SK-N-SH treated with all-trans-retinoic acid at 6 μM for 48 hours (cell line): ENCODE measurements around the gene TAF11L3.
"Not testable (repeated sequence)": the region's sequence is repeated elsewhere in the genome, so short reads cannot be mapped to it uniquely, and the experiment has no call there.

Source experiments
- ARNTL ChIP-seq: fragments of 450-650 bp; formaldehyde crosslinking; IDR thresholded peaks from 2 replicates; pipeline ENCODE4 v1.5.0; 2020; ENCODE audit warnings: low read depth, mild to moderate bottlenecking, moderate library complexity, borderline replicate concordance
- BACH2 ChIP-seq: fragments of 250-450 bp; sonication (Bioruptor Pico); IDR thresholded peaks from 2 replicates; pipeline ENCODE4 v1.9.0; 2021; ENCODE audit warnings: mild to moderate bottlenecking, borderline replicate concordance
- ESRRG ChIP-seq: fragments of 250-450 bp; sonication (Bioruptor Pico); IDR thresholded peaks from 2 replicates; pipeline ENCODE4 v1.6.1; 2021; ENCODE audit warnings: mild to moderate bottlenecking
- OSR1 ChIP-seq: fragments of 250-450 bp; sonication (Bioruptor Pico); IDR thresholded peaks from 2 replicates; pipeline ENCODE4 v1.8.0; 2022; ENCODE audit warnings: moderate library complexity, mild to moderate bottlenecking, inconsistent platforms
- PPARA ChIP-seq: fragments of 250-450 bp; sonication (Bioruptor Pico); IDR thresholded peaks from 2 replicates; pipeline ENCODE4 v1.5.0; 2020; ENCODE audit warnings: mild to moderate bottlenecking, borderline replicate concordance
- SNAI2 ChIP-seq: fragments of 250-450 bp; sonication (Bioruptor Pico); IDR thresholded peaks from 2 replicates; pipeline ENCODE4 v1.5.0; 2020; ENCODE audit warnings: mild to moderate bottlenecking, moderate library complexity
- ZFP3 ChIP-seq: fragments of 250-450 bp; sonication (Bioruptor Pico); IDR thresholded peaks from 2 replicates; pipeline ENCODE4 v1.5.0; 2020; ENCODE audit warnings: mild to moderate bottlenecking, moderate library complexity
- ZNF565 ChIP-seq: fragments of 450-650 bp; formaldehyde crosslinking; conservative IDR thresholded peaks from 2 replicates; pipeline ENCODE4 v1.5.0; 2020; ENCODE audit warnings: low read depth, mild to moderate bottlenecking, moderate library complexity
- ZNF70 ChIP-seq: fragments of 450-650 bp; formaldehyde crosslinking; IDR thresholded peaks from 2 replicates; pipeline ENCODE4 v1.5.0; 2020; ENCODE audit warnings: mild to moderate bottlenecking, moderate library complexity
- ZNF8 ChIP-seq: fragments of 450-650 bp; formaldehyde crosslinking; IDR thresholded peaks from 2 replicates; pipeline ENCODE4 v1.5.0; 2020; ENCODE audit warnings: mild to moderate bottlenecking, moderate library complexity

DNA sequence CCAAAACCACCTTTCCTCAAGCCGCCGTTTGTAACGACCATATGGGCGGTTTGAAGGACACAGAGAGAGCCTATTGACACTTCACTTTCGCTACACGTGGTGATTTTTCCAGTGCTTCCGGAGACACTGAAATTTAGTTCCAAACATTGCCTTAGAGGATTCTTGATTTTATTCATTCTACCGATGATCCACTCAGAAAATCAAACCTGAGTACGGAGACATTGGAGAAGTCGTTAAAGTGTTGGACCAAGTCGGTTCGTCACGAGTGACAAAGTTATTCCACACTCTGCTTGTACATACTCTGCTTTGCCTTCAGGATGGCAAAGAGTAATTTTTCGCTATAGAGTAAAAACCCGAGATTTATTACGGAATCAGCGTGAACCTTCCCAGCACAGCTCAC is 8.3 kb downstream of the TAF11L3 start:
- not testable (repeated sequence) for TF ChIP-seq ZNF70 (CRISPR knock-in tag); ZNF8 (CRISPR knock-in tag); SNAI2 (CRISPR knock-in tag); ZFP3 (CRISPR knock-in tag); ZNF565 (CRISPR knock-in tag); ESRRG (CRISPR knock-in tag); ARNTL (CRISPR knock-in tag); PPARA (CRISPR knock-in tag); BACH2; OSR1 (CRISPR knock-in tag)
